H1 (cell line): ENCODE results near the gene NME7.

Source experiments
- BCL11A ChIP-seq, 2 experiments: IDR thresholded peaks; one replicate each; pipeline ENCODE4 v1.6.1; 2011; ENCODE audit warnings: low read depth in 2 of 2, low read length in 2 of 2, mild to moderate bottlenecking in 2 of 2
- CTCF ChIP-seq, 3 experiments: IDR thresholded peaks; 1 replicate in 2 of 3; 2 replicates in 1 of 3; pipeline versions ENCODE4 v1.5.1 to v1.6.1; 2011; ENCODE audit warnings: low read length in 3 of 3, mild to moderate bottlenecking in 3 of 3, inconsistent platforms in 2 of 3, low read depth in 1 of 3, moderate library complexity in 1 of 3; ENCODE audit not compliant: insufficient read depth in 1 of 3; ENCODE audit errors: control extremely low read depth in 1 of 3
- EP300 ChIP-seq, 2 experiments: IDR thresholded peaks; 1 replicate in 1 of 2; 2 replicates in 1 of 2; pipeline ENCODE4 v1.6.1; 2011 to 2012; ENCODE audit warnings: low read depth in 2 of 2, low read length in 2 of 2, mild to moderate bottlenecking in 2 of 2, borderline replicate concordance in 1 of 2, inconsistent platforms in 1 of 2, moderate library complexity in 1 of 2
- EZH2 ChIP-seq: fragments of 200-600 bp; sonication (generic); IDR thresholded peaks from 2 replicates; pipeline ENCODE4 v1.7.1; 2012; ENCODE audit warnings: low read depth, mild to moderate bottlenecking, moderate library complexity, low read length, inconsistent platforms; ENCODE audit not compliant: severe bottlenecking
- NANOG ChIP-seq: IDR thresholded peaks from 2 replicates; pipeline ENCODE4 v1.6.1; 2011; ENCODE audit warnings: low read length, low read depth, mild to moderate bottlenecking, inconsistent platforms; ENCODE audit not compliant: insufficient read depth, poor library complexity, severe bottlenecking
- RAD21 ChIP-seq, 2 experiments: IDR thresholded peaks in 1 of 2; conservative IDR thresholded peaks in 1 of 2; 2 replicates each; pipeline ENCODE4 v1.6.1; 2011; ENCODE audit warnings: low read depth in 2 of 2, low read length in 2 of 2, improper control_type of control experiment in 1 of 2, inconsistent platforms in 1 of 2, mild to moderate bottlenecking in 1 of 2, moderate library complexity in 1 of 2
- SP1 ChIP-seq: IDR thresholded peaks from 2 replicates; pipeline ENCODE4 v1.6.1; 2011; ENCODE audit warnings: low read depth, low read length

DNA sequence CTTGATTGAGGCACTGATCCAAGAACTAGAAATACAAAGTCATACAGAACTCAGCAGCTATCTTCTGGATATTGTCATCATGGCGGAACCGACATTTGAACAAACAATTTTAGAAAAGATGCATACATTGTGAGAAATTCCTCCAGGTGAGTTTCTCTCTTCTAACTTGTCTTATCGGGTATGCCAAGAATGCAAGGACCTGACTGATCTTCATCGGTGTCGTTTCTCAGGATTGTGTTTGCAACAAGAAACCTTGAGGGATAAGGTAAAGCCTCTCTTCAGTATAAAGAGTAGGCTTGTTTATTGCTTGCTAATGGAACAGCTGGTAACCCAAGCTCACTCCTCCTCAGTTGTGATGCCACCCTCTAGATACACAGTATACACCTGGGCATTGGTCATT lies 62.2 kb downstream of the NME7 start:
- TF ChIP-seq SP1 (no peak), RAD21 (IDR thresholded peaks at IDR 0.05 in 1 of 2, conservative IDR thresholded peaks at IDR 0.05 in 1 of 2; ENCODE audit: low read depth in 2 of 2, low read length in 2 of 2) (no peak), CTCF (IDR thresholded peaks at IDR 0.05; ENCODE audit: control extremely low read depth in 1 of 3, insufficient read depth in 1 of 3, low read depth in 1 of 3, low read length in 3 of 3) (no peak), EP300 (IDR thresholded peaks at IDR 0.05; ENCODE audit: borderline replicate concordance in 1 of 2, low read depth in 2 of 2, low read length in 2 of 2) (no peak), NANOG (no peak), EZH2 (no peak), BCL11A (IDR thresholded peaks at IDR 0.05; ENCODE audit: low read depth in 2 of 2, low read length in 2 of 2) (no peak)
